Activated gamma-delta T cell treated with anti-CD3 and anti-CD28 coated beads, Interleukin-2, amount 50 U/mL, for 16 hours (primary cell): Measurements from ENCODE around the gene RPRD1B.

Experiments
- DNase-seq: peaks from one replicate; pipeline ENCODE4 v3.0.0-alpha.2; 2020; ENCODE audit warnings: low read depth

Gene RPRD1B

GRCh38 chr20:38036366-38036765 lies 2.8 kb downstream of the RPRD1B start:
- DNase-seq = no peak

- DNase-seq = no peak
Observed at GRCh38 chr20:38040276-38040675, 6.7 kb downstream of the RPRD1B start.

- no peak for DNase-seq
Observed at GRCh38 chr20:38043512-38044300, 10.2 kb downstream of the RPRD1B start.

- DNase-seq = no peak
Observed at GRCh38 chr20:38044685-38045084, 11.1 kb downstream of the RPRD1B start.

GRCh38 chr20:38046572-38046971 lies 13.0 kb downstream of the RPRD1B start:
- DNase-seq = no peak

GRCh38 chr20:38049800-38050199 lies 16.3 kb downstream of the RPRD1B start:
- DNase-seq = no peak

- DNase-seq = no peak
Observed at GRCh38 chr20:38050686-38051085, 17.1 kb downstream of the RPRD1B start.

- DNase-seq = no peak
Observed at GRCh38 chr20:38052870-38053269, 19.3 kb downstream of the RPRD1B start.

- DNase-seq = no peak
Observed at GRCh38 chr20:38054647-38055046, 21.1 kb downstream of the RPRD1B start.

- DNase-seq = no peak
Observed at GRCh38 chr20:38055294-38055693, 21.7 kb downstream of the RPRD1B start.

GRCh38 chr20:38055848-38056247 lies 22.3 kb downstream of the RPRD1B start:
- no peak for DNase-seq

- peak; percentile 62 for DNase-seq
Observed at GRCh38 chr20:38057351-38057972, 23.9 kb downstream of the RPRD1B start.

GRCh38 chr20:38059832-38060231 lies 26.3 kb downstream of the RPRD1B start:
- no peak for DNase-seq

GRCh38 chr20:38060536-38060935 lies 27.0 kb downstream of the RPRD1B start:
- DNase-seq = no peak

- DNase-seq = no peak
Observed at GRCh38 chr20:38061109-38061508, 27.6 kb downstream of the RPRD1B start.

GRCh38 chr20:38062890-38063289 lies 29.3 kb downstream of the RPRD1B start:
- DNase-seq = no peak

- no peak for DNase-seq
Observed at GRCh38 chr20:38063911-38064530, 30.5 kb downstream of the RPRD1B start.

GRCh38 chr20:38065764-38066375 lies 32.3 kb downstream of the RPRD1B start:
- no peak for DNase-seq

GRCh38 chr20:38066969-38067716 lies 33.6 kb downstream of the RPRD1B start:
- no peak for DNase-seq

GRCh38 chr20:38067717-38068365 lies 34.3 kb downstream of the RPRD1B start:
- no peak for DNase-seq

GRCh38 chr20:38072898-38073297 lies 39.4 kb downstream of the RPRD1B start:
- no peak for DNase-seq
